DOHH2 (cell line): Measurements from ENCODE around the gene F2RL3.

Experiments
- H3F3A ChIP-seq: fragments of 200-600 bp; sonication (generic), shearing (Covaris generic); 2 replicates; pipeline ENCODE4 v1.6.0; 2016; ENCODE audit warnings: antibody characterized with exemption, mild to moderate bottlenecking; ENCODE audit not compliant: control insufficient read depth, insufficient read depth
- H3K27ac ChIP-seq: fragments of 200-600 bp; sonication (generic); 2 replicates; pipeline ENCODE4 v1.5.1; 2014; ENCODE audit warnings: low read depth, mild to moderate bottlenecking, low read length, moderate library complexity
- H3K27me3 ChIP-seq: fragments of 200-600 bp; sonication (generic); 2 replicates; pipeline ENCODE4 v1.6.1; 2014; ENCODE audit warnings: mild to moderate bottlenecking, low read length, mixed read lengths; ENCODE audit not compliant: control insufficient read depth
- H3K36me3 ChIP-seq: fragments of 200-600 bp; sonication (generic); 2 replicates; pipeline ENCODE4 v1.6.1; 2014; ENCODE audit warnings: mild to moderate bottlenecking, low read length, moderate library complexity, mixed read lengths; ENCODE audit not compliant: control insufficient read depth
- H3K4me1 ChIP-seq: fragments of 200-600 bp; sonication (generic); 2 replicates; pipeline ENCODE4 v1.6.1; 2014; ENCODE audit warnings: mild to moderate bottlenecking, low read length, mixed read lengths; ENCODE audit not compliant: control insufficient read depth
- H3K4me2 ChIP-seq: fragments of 200-600 bp; sonication (generic); 2 replicates; pipeline ENCODE4 v1.6.0; 2014; ENCODE audit warnings: mild to moderate bottlenecking, low read length, moderate library complexity
- H3K4me3 ChIP-seq: fragments of 200-600 bp; sonication (generic); 2 replicates; pipeline ENCODE4 v1.5.1; 2014; ENCODE audit warnings: mild to moderate bottlenecking, low read length, mixed read lengths
- H3K79me2 ChIP-seq: fragments of 200-600 bp; sonication (generic); 2 replicates; pipeline ENCODE4 v1.6.1; 2014; ENCODE audit warnings: mild to moderate bottlenecking, low read length, mixed read lengths; ENCODE audit not compliant: control insufficient read depth
- H3K9me2 ChIP-seq: fragments of 200-600 bp; sonication (generic); replicated peaks from 2 replicates; pipeline ENCODE4 v1.6.1; 2014; ENCODE audit warnings: mild to moderate bottlenecking, low read length, mixed read lengths; ENCODE audit not compliant: control insufficient read depth
- H3K9me3 ChIP-seq: fragments of 200-600 bp; sonication (generic); 2 replicates; pipeline ENCODE4 v1.6.1; 2014; ENCODE audit warnings: antibody characterized with exemption, low read length, mixed read lengths; ENCODE audit not compliant: control insufficient read depth, insufficient read depth
- H4K20me1 ChIP-seq: fragments of 200-600 bp; sonication (generic); 2 replicates; pipeline ENCODE4 v1.6.0; 2014; ENCODE audit warnings: low read depth, mild to moderate bottlenecking, antibody characterized with exemption, low read length, moderate library complexity; ENCODE audit not compliant: control insufficient read depth, insufficient read depth
- EZH2phosphoT487 ChIP-seq: fragments of 200-600 bp; sonication (generic); IDR thresholded peaks from 2 replicates; pipeline ENCODE4 v1.6.1; 2017; ENCODE audit warnings: borderline replicate concordance, mild to moderate bottlenecking, antibody characterized with exemption, low read length, moderate library complexity, mixed read lengths
- TF ChIP-seq, protein P1 (sequence below): fragments of 200-600 bp; sonication (generic); IDR thresholded peaks from one replicate; pipeline ENCODE4 v1.5.1; 2014; ENCODE audit warnings: antibody characterized with exemption, mild to moderate bottlenecking, low read depth, low read length; ENCODE audit not compliant: poor library complexity, severe bottlenecking

The F2RL3 gene

GRCh38 chr19:16897029-16897855, 8.4 kb downstream of the F2RL3 start:
- no peak for TF ChIP-seq EZH2phosphoT487
- TF ChIP-seq, protein P1, sequence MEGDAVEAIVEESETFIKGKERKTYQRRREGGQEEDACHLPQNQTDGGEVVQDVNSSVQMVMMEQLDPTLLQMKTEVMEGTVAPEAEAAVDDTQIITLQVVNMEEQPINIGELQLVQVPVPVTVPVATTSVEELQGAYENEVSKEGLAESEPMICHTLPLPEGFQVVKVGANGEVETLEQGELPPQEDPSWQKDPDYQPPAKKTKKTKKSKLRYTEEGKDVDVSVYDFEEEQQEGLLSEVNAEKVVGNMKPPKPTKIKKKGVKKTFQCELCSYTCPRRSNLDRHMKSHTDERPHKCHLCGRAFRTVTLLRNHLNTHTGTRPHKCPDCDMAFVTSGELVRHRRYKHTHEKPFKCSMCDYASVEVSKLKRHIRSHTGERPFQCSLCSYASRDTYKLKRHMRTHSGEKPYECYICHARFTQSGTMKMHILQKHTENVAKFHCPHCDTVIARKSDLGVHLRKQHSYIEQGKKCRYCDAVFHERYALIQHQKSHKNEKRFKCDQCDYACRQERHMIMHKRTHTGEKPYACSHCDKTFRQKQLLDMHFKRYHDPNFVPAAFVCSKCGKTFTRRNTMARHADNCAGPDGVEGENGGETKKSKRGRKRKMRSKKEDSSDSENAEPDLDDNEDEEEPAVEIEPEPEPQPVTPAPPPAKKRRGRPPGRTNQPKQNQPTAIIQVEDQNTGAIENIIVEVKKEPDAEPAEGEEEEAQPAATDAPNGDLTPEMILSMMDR: no peak
- H3K36me3 ChIP-seq: peaks cover 12% of the 10 kb centered on the region
- H3K27ac ChIP-seq: peak overlapping the region; percentile 37; the same call in 1 of the 2 replicates

DNA sequence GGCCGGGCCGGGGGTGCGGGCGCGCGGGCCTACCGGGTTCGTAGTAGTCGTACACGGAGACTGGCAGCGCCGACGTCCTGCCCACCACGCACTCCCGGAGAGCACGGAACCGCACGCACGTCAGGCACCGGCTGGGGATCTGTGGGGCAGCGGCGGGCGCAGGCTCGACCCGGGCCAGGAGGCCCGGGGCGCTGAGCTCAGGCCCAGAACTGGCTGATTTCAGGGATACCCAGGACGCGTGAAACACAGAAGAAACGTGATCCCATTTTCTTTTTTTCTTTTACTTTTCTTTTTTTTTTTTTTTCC, 9.0 kb downstream of the F2RL3 start:
- no peaks in the 10 kb centered on the region for H4K20me1 ChIP-seq
- H3K9me2 ChIP-seq: no peaks in the 10 kb centered on the region
- peak overlapping the region; percentile 91 for H3K4me3 ChIP-seq
- H3K27me3 ChIP-seq: no peaks in the 10 kb centered on the region
- H3K9me3 ChIP-seq: no peaks in the 10 kb centered on the region
- peaks cover 7% of the 10 kb centered on the region for H3K36me3 ChIP-seq
- H3K79me2 ChIP-seq: peaks cover 3% of the 10 kb centered on the region; the same call in 1 of the 2 replicates
- no peak overlapping the region for H3K27ac ChIP-seq
- peaks cover 68% of the 10 kb centered on the region for H3K4me1 ChIP-seq
- TF ChIP-seq, protein P1: no peak
- TF ChIP-seq EZH2phosphoT487: no peak
- H3K4me2 ChIP-seq: peak overlapping the region; percentile 99
- H3F3A ChIP-seq: peaks cover 24% of the 10 kb centered on the region

More at GRCh38 chr19:16897029-16897855, 8.4 kb downstream of the F2RL3 start:
- H4K20me1 ChIP-seq: no peaks in the 10 kb centered on the region
- peaks cover 74% of the 10 kb centered on the region for H3K4me1 ChIP-seq
- no peaks in the 10 kb centered on the region for H3K27me3 ChIP-seq
- no peaks in the 10 kb centered on the region for H3K9me2 ChIP-seq
- peaks cover 8% of the 10 kb centered on the region for H3K79me2 ChIP-seq
- H3K9me3 ChIP-seq: no peaks in the 10 kb centered on the region
- H3K4me3 ChIP-seq: peak overlapping the region; percentile 91
- peaks cover 30% of the 10 kb centered on the region for H3F3A ChIP-seq
- peak overlapping the region; percentile 99 for H3K4me2 ChIP-seq

- Histone ChIP-seq H3K9me3 (no peaks in the 10 kb centered on the region), H3K27me3 (no peaks in the 10 kb centered on the region), H3K36me3 (peaks cover 5% of the 10 kb centered on the region), H3K27ac (no peak overlapping the region), H3K4me3 (peak overlapping the region; percentile 91), H3K4me1 (peaks cover 61% of the 10 kb centered on the region), H3K4me2 (peak overlapping the region; percentile 99), H4K20me1 (no peaks in the 10 kb centered on the region), H3K79me2 (peaks cover 3% of the 10 kb centered on the region; the same call in 1 of the 2 replicates), H3F3A (peaks cover 17% of the 10 kb centered on the region), H3K9me2 (no peaks in the 10 kb centered on the region)
- TF ChIP-seq, protein P1: no peak
- TF ChIP-seq EZH2phosphoT487: no peak
These were observed 9.7 kb downstream of the F2RL3 start for GRCh38 chr19:16898361-16899015.
